GM21526 (cell line): ENCODE results near the gene SMOC2.

Experiments used
- ATAC-seq: cut with Tn5 transposase; IDR thresholded peaks from one replicate; pipeline ENCODE4 v1.9.1; 2021; ENCODE audit warnings: moderate library complexity; ENCODE audit not compliant: unreplicated experiment, low FRiP score

SMOC2 gene

DNA sequence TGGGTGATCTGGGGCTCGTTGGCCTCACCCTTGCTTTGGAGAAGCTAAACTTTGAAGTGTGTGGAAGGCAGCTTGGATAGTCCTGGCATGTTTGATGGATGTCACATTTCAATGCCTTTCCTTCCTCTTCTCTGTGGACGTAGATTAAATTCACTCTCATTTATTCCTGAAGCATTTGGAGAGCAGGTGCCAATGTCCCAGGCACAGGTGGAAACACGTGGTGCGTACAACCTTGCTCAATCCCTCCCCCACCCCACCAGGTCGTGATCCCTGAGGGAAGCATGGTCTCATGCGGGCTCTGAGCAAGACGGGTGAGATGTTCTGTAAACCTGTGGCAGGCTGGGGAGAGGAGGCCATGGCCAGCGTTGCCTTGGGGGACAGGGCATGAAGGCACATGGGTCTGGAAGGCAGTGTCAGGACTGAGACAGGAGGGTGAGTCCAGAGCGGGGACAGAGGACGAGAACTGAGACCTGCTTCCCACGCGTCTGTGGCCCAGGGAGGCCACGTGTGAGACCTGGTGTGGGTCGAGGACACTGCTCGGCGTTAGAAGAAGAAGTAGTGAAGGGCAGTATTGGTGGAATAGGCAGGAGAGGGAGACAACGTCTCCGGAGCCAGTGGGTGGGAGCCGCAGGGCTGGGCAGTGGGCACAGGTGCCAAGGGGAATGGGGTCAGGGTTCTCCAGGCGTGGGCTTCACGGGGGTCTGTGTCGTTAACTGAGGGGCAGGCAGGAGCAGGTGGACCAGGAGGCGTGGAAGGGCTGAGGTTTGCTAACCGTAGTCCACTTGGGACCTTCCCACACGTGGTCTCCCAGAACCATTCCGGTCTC is 34.4 kb downstream of the SMOC2 start:
- no peak for ATAC-seq

DNA sequence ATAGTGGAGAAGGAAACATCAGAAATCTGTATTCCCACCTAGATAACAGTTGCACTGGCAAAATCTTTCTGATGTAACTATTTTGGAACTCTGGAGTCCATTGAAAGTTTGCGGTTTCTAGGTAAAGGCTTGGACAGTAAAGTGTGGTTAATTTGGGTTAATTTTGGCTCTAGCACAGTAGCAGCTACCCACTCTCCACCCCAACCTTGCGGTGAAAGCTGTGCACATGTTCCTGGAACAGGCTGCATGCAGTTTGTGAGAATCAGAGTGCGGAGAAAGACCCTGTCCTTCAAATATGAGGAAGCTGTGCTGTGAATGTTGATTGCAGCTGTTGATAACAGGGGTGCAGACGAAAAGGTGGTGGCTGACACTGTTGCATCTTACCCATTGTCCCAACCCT is 38.4 kb downstream of the SMOC2 start:
- ATAC-seq: no peak

DNA sequence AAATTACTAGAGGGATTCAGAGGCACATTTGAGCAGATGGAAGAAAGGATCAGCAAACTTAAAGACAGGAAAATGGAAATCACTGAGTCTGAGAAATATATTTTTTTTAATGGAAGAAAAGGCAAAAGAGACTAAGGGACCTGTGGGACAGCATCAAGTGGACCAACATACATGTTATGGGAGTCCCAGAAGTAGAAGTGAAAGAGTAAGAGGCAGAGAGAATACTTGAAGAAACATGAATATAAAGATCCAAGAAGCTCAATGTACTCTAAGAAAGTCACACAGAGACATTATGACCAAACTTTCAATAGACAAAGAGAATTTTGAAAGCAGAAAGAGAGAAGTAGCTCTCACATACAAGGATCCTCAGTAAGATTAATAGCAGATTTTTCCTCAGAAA is 39.5 kb downstream of the SMOC2 start:
- ATAC-seq: no peak

GRCh38 chr6:168485818-168486217 is 44.8 kb downstream of the SMOC2 start:
- no peak for ATAC-seq

DNA sequence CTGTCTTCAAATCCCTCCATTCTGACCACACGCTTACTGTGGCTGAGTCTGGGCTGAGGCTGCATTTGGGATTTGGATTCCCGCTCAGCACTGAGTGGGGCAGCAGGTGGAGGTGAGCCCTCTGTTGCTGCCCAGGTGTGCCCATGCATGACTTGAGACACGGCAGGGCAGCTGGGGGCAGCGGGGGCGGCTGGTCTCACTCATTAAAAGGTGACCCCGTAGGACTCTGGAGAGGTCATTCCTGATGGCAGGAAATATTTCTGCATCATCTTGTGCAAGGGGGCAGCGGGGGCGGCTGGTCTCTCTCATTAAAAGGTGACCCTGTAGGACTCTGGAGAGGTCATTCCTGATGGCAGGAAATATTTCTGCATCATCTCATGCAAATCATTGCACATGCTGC is 49.8 kb downstream of the SMOC2 start:
- ATAC-seq: no peak

- no peak for ATAC-seq
These were observed 53.0 kb downstream of the SMOC2 start for GRCh38 chr6:168493976-168494375.

- ATAC-seq: no peak
These were observed 53.7 kb downstream of the SMOC2 start for GRCh38 chr6:168494726-168495125.

GRCh38 chr6:168495133-168495532 is 54.1 kb downstream of the SMOC2 start:
- ATAC-seq: no peak

GRCh38 chr6:168495636-168496035 is 54.7 kb downstream of the SMOC2 start:
- ATAC-seq: no peak

GRCh38 chr6:168496139-168496996 is 55.4 kb downstream of the SMOC2 start:
- no peak for ATAC-seq

GRCh38 chr6:168496997-168497331 is 56.0 kb downstream of the SMOC2 start:
- no peak for ATAC-seq

DNA sequence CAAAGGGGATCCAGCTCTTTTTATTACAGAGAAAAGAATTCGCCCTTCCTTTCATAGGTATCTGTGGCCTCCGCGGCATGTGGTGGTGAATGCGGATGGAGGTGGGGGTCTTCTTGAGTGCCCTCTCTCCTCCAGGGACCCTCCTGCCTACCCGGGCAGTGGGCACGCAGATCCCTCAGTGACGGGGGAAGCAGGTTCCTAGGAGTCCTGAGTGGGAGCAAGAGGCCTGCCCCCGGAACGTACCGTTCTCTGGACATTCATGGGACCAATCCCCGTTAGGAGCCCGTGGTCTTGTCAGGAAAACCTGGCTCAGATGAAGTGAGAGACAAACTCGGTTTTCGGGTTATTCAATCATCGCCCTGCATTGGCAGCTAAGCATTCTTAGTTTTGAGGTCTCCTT is 56.4 kb downstream of the SMOC2 start:
- ATAC-seq: no peak

DNA sequence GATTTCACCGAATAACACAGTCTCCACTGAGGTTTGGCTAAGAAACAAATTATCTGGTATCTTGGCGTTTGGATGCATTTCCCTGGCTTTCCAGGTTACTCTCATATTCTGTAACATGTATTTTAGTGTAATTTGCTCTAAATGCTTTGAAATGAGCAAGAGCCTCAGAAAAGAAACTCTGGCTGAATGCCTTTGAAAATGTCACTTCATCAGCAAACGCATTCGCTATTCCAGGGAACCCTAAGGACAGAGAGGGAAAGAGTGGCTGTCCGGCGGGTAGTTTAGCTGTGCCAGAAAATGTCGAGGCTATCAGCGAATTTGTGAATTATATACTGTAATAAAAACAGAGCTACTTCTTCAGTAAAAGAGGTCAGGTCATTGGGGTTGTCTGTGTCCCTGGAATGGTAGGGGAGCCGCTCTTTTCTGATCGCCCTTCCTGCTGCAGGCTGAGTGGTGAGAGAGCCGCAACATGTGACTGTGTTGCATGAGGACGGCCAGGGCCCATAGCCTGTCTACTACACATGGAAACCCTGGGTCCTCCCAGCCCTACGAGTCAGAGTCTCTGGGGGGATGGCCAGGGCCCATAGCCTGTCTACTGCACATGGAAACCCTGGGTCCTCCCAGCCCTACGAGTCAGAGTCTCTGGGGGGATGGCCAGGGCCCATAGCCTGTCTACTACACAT is 57.3 kb downstream of the SMOC2 start:
- ATAC-seq: no peak

DNA sequence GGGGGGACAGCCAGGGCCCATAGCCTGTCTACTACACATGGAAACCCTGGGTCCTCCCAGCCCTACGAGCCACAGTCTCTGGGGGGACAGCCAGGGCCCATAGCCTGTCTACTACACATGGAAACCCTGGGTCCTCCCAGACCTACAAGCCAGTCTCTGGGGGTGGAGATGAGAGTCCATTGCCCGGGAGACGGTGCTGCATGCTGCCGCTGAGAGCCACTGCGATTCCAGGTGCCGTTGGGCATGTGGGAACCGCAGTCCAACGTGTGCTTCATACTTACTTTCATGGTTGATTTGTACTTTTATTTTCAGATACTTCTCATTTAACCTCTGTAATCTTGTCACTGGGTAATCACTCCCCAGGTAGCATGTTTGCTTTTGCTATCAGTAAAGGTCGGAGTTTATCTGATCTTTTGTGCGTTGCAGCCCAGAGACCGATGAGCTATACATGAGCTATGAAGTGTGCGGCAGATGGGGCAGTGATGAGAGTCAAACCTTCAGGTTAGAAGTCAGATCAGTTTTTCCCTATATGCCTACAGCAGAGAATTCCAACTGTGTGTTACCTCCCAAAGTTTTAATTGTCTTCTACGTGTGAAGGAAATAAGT is 58.2 kb downstream of the SMOC2 start:
- no peak for ATAC-seq

- ATAC-seq: no peak
These were observed 59.5 kb downstream of the SMOC2 start for GRCh38 chr6:168500519-168500918.

DNA sequence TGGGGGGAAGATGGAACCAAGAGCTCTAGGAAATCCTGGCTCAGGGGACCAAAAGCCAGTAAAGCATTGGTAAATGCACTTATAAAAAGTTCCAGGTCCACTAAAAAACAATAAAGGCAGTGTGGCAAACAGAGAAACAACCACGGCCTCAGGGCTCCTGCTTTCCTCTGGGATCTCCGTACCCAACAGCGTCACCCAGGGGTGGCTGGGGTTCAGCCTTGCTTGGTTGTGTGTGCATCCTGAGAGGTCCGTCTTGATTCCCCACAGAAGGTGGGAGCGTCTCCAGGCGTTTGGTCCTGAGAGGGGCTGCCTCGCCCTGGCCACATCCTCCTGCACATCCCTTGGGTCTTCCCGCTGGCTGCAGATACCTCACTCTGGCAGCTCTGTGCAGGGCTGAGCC is 60.6 kb downstream of the SMOC2 start:
- ATAC-seq: no peak

GRCh38 chr6:168504366-168504765 is 63.4 kb downstream of the SMOC2 start:
- no peak for ATAC-seq

DNA sequence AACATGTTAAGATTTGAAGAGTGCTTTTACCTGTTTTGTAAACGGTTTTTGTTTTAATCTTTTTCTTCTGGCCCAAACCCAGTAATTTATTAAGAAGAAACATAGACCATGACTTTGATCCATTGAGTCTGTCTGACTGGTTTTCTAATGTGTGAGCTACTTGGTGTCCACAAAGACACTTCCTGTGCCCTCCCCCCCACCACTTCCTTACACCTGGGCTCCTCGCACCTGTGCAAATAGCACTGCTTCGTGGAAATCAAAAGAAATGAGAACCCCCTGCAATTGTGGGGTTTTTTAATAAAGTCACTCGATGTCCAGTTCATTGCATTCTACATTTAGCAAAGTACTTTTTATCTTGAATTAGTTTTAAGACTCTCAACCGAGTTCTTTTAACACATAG is 65.5 kb downstream of the SMOC2 start:
- no peak for ATAC-seq

GRCh38 chr6:168507297-168507696 is 66.3 kb downstream of the SMOC2 start:
- ATAC-seq: no peak

- ATAC-seq: no peak
These were observed 66.7 kb downstream of the SMOC2 start for GRCh38 chr6:168507730-168508129.

- ATAC-seq: no peak
These were observed 67.9 kb downstream of the SMOC2 start for GRCh38 chr6:168508903-168509302.
